HG02678 (cell line): Measurements from ENCODE around the gene PLEKHM1.

ENCODE experiments used
- ATAC-seq: cut with Tn5 transposase; IDR thresholded peaks from one replicate; pipeline ENCODE4 v1.9.1; 2021; ENCODE audit warnings: mild to moderate bottlenecking, moderate library complexity; ENCODE audit not compliant: unreplicated experiment

PLEKHM1 gene

GRCh38 chr17:45404870-45405249, 85.7 kb downstream of the PLEKHM1 start:
- ATAC-seq, result no peak

DNA sequence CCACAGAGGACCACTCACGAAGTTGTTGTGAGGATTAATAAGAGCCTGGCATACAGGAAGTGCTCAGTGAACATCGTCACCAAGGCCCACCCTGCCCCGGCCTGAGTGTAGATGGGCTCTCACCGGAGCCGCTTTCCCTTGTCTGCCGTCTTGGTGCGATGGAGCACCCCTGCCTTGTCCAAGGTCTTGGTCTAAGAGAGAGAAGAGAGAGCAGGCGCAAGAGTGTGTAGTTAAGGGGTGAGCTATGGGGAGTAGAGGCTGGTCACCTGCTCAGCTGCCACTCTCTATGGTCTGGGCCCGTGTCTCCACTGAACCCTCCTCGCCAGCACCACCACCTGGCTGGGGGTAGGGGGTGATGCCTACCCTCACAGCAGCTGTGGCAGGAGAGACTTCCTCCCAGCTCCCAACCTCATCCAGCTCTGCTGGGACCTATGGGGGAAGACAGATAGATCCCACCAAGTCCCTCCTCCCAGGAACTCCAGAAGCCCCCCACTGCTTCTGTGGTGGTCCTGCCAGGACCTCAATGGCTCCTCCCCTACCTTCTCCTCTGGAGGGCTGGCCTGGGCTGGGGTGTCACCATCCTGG, 86.5 kb downstream of the PLEKHM1 start:
- no peak for ATAC-seq

GRCh38 chr17:45402916-45403315, 87.6 kb downstream of the PLEKHM1 start:
- ATAC-seq, result no peak

- ATAC-seq, result no peak
Measured at GRCh38 chr17:45398800-45399199, 91.7 kb downstream of the PLEKHM1 start.

GRCh38 chr17:45397796-45398195, 92.7 kb downstream of the PLEKHM1 start:
- no peak for ATAC-seq

DNA sequence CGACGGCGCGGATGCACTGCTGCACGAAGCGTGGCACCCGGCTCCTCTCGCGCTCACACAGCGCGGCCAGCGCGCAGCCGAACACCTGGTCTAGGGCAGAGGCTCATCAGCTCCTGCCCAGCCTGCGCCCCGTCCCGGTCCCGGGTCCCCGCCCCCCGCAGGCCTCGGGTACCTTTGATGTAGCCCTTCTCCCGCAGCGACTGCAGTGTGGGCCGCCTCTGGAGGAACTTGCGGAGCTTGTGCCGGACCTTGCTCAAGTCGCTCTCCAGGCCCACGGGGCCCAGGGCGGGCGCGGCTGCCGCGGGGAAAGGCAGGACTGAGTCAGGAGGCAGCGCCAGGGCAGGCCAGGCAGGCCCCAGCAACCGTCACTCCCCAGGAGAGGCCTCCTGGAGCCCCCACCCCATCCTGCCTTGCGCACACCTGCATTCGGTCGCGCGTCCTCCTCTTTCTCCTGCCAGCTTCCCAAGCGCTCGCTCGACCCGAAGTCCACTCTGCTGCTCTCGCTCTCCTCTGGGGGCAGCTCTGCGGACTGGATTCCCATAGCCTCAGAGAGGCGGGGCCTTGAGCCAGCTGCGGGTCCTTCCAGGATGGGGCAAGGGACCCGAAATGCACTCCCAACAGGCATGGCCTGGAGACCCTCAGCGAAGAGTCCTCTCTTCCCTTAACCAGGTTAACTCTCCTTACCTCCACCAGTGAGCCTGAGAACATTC, 93.9 kb downstream of the PLEKHM1 start:
- no peak for ATAC-seq

GRCh38 chr17:45395569-45396415, 94.7 kb downstream of the PLEKHM1 start:
- no peak for ATAC-seq

DNA sequence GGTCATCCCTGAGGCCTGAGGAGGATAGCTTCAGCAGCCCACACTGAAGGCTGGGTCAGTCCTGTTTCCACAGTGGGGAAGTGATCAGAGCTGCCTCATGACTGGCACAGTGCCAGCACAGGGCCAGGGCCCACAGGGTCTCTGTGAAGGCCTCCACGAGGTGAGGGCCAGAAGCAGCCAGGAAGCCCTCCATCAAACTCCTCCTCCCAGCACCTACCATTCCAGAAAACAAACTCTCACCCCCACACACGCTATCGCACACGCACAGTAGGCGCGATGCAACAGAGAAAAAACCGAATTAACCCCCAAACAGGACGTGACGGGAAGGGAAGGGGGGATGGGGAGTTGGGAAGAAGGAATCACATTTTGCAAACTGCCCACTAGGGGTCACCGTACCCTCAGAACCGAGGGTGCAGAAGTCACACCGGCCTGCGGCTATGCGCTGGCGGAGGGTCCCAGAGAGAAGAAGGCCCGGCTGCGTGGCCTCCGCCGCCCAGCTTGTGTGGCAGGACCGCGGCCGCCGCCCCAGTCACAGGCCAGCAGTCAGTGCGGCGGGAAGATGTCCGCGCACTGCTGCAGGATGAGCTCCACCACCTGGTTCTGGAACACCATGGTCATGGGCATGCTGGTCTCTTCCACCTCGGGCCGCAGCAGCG, 95.5 kb downstream of the PLEKHM1 start:
- ATAC-seq, result no peak

DNA sequence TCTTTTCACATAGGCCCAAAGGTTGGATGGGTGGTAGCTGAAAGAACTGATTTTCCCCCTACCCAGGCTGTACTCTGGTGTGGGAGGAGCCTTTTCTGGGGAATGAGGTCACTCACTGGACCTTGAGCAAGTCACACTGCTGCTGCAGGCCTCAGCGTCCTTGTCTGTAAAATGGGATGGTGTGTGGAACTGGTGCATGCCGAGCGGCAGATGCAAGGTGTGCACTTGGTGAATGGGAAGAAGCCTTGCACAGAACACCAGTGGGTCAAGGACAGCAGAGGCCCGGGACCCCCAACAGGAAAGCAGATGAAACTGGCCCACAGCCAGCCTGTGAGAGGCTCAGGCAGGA, 96.0 kb downstream of the PLEKHM1 start:
- ATAC-seq, result no peak

- no peak for ATAC-seq
Measured at GRCh38 chr17:45394091-45394490, 96.4 kb downstream of the PLEKHM1 start.

DNA sequence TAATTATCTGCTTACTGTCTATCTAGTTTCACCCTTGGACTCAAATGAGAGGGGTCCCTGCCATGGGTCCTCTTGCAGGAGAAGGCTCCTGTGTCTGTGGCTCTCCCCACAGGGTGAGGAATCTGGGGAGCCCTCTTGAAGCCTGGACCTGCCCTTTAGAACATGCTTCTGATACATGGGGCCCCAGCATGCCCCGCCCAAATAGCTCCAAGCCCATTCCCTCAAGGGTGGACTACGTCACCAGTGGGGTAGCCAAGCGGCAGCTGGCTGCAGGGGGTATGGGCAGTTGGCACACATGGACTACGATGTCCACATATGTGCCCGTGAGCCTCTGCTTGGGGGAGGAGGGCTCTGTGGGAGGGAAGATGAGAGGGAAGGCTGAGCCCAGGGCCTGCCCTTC, 97.1 kb downstream of the PLEKHM1 start:
- ATAC-seq, result no peak

DNA sequence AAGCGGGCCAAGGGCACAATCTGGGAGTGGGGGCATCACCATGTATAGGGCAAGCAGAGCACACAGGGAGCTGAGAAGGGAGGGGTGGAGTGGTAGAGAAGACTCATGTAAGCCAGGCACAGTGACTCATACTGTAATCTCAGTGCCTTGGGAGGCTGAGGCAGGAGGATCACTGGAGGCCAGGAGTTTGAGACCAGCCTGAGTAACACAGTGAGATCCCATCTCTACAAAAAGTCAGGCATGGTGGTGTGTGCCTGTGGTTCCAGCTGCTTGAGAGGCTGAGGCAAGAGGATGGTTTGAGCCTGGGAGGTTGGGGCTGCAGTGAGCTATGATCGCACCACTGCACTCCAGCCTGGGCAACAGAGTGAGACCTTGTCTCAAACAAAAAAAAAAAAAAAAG, 98.6 kb downstream of the PLEKHM1 start:
- ATAC-seq, result no peak

- ATAC-seq, result no peak
Measured at GRCh38 chr17:45391291-45391690, 99.2 kb downstream of the PLEKHM1 start.

GRCh38 chr17:45389354-45389753, 101.2 kb downstream of the PLEKHM1 start:
- ATAC-seq, result no peak

DNA sequence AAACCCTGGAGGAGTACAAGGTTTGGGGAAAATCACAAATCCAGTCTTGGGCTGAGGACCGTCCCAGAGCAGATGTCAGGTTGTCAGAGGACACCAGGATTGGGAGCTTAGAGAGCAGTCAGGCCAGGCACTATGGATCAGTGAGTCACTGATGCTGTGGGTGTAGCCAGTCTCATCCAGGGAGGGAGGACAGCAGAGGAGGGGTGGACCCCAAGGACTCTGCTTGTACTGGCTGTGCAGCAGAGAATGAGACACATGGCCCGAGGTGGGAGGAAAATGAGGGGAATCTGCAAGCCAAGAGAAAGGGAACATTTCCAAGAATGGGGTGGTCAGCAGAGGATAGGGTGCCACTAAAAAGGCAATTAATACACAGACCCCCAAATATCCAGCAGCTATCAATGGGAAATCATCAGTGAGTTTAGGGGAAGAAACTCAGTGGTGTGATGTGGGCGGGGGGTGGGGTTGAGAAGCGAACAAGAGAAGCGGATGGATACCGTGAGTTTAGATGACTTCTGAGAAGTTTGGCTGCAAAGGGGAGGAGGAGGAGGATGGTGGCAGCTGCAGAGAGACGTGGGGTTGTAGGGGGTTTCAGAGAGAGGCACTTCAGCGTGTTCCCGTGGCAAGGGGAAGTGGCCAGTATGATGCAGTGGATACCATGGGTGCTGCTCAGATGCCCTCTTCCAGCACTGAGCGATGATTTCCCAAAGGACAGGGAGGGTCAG, 101.8 kb downstream of the PLEKHM1 start:
- no peak for ATAC-seq

DNA sequence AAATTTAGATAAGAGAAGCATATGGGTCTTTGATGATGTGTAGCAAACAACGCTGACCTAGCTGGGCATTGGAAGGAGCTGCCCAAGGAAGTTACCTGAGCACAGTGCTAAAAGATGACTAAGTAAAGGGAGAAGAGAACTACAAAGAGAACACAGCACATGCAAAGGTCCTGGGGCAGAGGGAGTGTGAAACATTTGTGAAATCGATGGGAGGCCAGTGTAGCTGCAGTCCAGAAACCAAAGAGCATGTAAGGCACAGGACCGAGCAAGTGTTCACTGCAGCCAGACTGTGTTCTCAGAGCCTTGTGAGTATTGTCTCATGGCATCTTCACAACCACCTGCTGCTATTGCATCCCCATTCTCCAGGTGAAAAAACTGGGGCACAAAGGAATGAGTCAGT, 102.8 kb downstream of the PLEKHM1 start:
- no peak for ATAC-seq

DNA sequence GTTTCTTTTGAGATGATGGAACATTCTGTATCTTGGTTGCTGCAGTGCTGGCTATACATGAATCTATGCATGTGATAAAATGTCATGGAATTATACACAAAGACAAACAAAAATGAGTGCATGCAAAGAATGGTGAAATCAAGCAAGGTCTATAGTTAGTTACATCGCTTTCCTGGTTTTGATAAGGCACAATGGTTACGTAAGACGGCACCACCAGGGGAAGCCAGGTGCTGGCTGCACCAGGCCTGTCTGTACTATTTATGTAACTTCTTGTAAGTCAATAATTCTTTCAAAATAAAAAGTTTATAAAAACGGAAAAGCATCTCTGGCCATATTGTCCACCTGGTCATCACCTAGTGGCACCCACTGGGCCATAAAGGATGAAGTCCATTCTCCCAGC, 104.3 kb downstream of the PLEKHM1 start:
- ATAC-seq, result no peak
